Esophagus muscularis mucosa (tissue), 3 donors: Measurements from ENCODE around the gene NFATC2IP.

Source experiments
- CTCF ChIP-seq, 3 experiments: fragments of 200-600 bp in 2 of 3; fragments of 450-650 bp in 1 of 3; sonication (generic) in 2 of 3; IDR thresholded peaks; one replicate each; pipeline ENCODE4 v1.5.1; 2017 to 2019; ENCODE audit warnings: antibody characterized with exemption in 3 of 3, mild to moderate bottlenecking in 2 of 3, moderate library complexity in 1 of 3
- EP300 ChIP-seq: sonication (generic); formaldehyde crosslinking; IDR thresholded peaks from one replicate; pipeline ENCODE4 v1.6.1; 2017; ENCODE audit warnings: antibody characterized with exemption

GRCh38 chr16:28974437-28975157 lies 23.9 kb downstream of the NFATC2IP start, which contains the start of gene SPNS1:
- TF ChIP-seq CTCF (IDR thresholded peaks at IDR 0.05) (no peak), EP300 (no peak)
